ENCODE data around the gene ZIC2.
"Not testable (repeated sequence)": the region's sequence is repeated elsewhere in the genome, so short reads cannot be mapped to it uniquely, and the experiment has no call there.

The ZIC2 gene

DNA sequence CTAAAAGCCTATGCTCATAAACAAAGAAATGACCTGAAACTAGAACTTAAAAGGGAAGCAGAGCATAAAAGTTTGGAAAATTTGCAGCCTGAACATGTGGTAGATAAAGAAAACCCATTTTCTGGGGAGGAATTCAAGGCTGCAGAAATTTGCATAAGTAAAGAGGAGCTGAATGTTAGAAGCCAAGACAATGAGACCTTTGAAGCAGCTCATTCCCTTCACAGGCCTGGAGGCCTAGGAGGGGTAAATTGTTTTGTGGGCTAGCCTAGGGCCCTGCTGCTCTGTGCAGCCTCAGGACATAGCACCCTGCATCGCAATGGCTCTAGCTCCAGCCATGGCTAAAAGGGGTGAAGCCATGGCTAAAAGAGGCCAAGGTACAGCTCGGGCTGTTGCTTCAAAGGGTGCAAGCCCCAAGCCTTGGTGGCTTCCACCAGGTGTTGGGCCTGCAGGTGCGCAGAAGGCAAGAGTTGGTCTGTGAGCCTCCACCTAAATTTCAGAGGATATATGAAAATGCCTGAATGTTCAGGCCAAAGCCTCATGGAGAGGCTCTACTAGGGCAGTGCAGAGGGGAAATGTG is 38.3 kb downstream of the ZIC2 start:
- DNase-seq (ENCODE audit: low read depth), result no peak

GRCh38 chr13:100022798-100023197 is 41.2 kb downstream of the ZIC2 start:
- DNase-seq (ENCODE audit: low read depth), result no peak

- DNase-seq (ENCODE audit: low read depth), result no peak
Observed at GRCh38 chr13:100024023-100024422, 42.4 kb downstream of the ZIC2 start.

DNA sequence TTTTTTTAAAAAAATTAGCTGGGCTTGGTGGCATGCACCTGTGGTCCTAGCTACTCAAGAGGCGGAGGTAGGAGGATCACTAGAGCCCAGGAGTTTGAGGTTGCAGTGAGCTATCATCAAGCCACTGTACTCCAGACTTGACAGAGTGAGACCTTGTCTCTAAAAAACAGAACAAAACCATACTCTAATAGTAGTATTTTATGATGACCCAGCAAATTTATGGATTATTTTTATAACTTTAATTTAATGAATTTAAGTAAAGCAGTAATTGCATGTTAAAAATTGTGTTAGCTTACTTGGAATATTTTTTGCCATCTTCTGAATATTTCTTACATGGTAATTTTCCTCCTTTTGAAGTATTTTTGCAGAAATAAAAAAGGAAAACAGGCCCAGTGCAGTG is 48.3 kb downstream of the ZIC2 start:
- no peak for DNase-seq (ENCODE audit: low read depth)

GRCh38 chr13:100032642-100033041 is 51.1 kb downstream of the ZIC2 start:
- not testable (repeated sequence) for DNase-seq (ENCODE audit: low read depth)

DNA sequence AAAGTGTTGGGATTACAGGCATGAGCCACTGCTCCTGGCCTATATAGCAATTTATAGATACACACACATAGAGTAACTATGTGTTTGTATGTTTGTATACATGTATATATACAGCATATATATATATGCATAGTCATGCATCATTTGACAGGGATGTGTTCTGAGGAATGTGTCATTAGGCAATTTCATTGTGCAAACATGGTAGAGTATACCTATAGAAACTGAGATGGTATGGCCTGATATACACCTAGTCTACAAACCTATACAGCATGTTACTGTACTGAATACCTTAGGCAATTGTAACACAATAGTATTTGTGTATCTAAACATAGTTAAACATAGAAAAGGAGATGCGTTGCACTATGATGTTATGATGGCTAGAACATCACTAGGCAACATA is 54.4 kb downstream of the ZIC2 start:
- DNase-seq (ENCODE audit: low read depth), result no peak

Measured in fibroblast of the conjunctiva (primary cell).